HG02763 (cell line): ENCODE measurements around the gene SMYD3.

Experiments
- ATAC-seq: cut with Tn5 transposase; IDR thresholded peaks from one replicate; pipeline ENCODE4 v1.9.1; 2021; ENCODE audit warnings: mild to moderate bottlenecking, moderate library complexity; ENCODE audit not compliant: unreplicated experiment

SMYD3 gene

GRCh38 chr1:246311461-246311860 is 195.6 kb downstream of the SMYD3 start:
- ATAC-seq, result no peak

- ATAC-seq, result no peak
Measured at GRCh38 chr1:246309247-246309884, 197.7 kb downstream of the SMYD3 start.

DNA sequence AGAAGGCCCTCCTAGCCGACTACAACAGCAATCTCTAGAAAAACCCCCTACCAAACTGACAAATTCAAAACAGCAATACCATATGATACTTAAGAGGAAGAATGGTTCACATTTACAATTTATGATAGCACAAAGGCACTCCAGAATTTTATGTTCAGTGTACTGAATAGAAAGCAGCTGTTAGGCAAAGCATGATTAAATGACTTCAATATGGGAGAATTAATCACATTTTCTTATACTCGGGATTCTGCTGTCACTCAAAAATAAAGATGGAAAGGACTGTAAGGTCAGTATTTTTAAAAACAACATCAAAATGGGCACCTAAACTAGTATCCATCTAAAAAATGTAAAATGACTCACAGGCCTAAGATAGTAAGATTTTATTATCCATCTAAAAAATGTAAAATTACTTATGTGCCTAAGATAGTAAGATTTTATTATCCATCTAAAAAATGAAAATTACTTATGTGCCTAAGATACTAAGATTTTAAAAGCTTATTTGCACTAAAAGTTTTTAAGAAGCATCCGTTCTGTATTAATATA is 198.5 kb downstream of the SMYD3 start:
- no peak for ATAC-seq

- no peak for ATAC-seq
Measured at GRCh38 chr1:246306415-246307037, 200.6 kb downstream of the SMYD3 start.

DNA sequence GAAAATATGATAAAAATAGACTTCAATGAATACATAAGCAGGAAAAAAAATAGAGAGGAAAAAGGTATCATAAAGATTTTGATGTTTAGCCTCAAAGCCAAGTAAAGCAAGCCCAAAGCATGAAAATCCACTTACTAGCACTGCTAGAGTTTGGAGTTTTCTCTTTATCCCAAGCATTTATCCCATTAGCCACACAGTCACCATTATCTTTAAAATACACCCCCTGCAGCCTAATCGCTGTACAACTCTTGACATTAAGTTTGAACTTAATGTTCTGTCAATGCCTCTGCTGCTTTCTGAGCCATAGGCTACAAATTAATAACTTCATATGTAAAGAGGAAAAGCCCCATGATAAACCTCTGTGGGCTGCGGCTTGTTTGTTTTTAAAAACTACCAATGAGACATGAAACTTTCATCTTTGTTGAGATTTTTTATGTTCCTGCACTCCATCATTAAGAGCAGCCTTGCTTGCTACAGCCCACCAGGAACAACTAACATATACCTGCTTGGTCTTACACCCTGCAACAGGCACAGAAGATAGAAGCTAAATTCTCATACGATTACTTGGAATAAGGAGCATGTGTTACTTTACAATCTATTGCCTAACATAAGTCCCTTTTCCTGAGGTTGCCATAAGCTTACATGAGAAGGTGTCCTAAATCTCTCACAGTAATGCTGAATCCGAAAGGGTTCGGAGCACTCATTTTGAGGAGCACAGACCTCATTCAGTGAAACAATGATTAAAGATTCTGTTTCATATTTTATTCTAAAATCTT is 202.4 kb downstream of the SMYD3 start:
- no peak for ATAC-seq

DNA sequence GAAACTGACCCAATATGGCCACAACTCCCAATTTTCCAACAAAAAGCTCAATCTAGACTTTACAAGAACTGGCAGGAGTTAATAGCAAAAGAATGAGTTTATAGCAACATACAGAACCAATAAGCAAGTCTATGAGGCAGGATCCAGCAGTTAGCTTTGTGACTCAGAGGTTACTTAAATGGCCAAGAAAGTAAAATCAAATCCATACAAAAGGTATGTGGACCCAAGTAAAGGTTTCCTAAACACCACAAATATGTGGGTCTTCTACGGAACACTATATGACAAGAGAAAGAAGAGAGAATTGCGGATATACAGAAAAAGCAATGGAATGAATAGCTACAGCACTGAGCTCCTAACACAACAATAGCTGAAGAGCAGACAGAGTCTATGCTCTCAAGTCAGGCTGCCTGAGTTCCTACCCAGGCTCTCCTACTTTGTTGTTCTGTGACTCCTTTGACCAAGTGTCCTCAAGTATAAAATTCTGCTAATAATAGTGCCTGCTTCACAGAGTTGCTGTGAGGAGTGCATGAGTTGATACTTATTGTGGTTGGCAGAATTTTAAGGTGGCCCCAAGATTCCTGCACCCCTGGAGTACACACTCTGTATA is 204.3 kb downstream of the SMYD3 start:
- ATAC-seq, result no peak

DNA sequence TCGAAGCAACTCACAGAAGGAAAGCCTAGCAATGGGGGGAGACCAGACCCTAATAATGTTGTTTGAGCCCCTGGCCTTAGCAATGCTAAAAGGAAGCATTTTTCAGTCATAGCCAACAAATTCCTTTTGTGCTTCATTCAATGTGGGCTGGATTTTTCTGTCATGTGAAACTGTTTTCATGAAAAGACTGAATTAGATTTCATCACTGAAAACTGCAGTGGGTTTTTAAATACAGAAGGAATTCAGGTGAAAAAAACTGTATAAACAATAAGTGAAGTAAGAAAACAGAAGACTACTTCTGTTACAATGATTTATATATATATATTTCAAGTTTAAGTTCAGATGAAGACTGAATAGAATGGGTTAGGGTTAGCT is 204.8 kb downstream of the SMYD3 start:
- no peak for ATAC-seq

DNA sequence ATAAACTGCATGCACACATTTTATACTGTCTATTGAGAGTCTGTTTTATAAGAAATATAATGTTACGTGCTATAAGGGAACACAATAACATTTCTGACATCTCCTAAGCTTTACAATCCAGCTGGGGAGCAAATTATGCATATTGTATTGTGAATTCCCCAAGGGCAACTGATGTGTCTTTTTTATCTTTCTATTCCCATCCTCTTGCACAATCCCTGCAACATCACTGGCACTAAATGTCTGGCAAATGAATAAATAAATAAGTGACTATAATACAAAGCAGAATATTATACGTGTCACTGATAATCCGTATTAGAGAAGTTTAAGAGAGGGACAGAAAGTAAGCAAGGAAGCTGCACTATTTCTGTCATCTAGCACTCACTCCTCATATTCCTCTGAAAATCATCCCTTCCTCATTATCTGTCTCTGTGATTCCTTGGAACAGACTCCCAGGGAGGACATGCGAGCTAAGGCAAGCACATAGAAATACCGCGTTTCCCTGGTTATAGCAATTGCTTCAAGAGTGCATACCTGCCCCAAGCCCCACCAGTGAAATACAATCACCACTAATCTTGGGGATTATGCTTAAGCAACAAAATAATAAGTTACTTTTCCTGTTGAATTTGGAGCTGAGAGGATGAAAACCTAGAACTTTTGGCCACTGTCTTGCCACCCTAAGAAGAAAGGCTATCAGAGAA is 205.4 kb downstream of the SMYD3 start:
- ATAC-seq, result no peak

- no peak for ATAC-seq
Measured at GRCh38 chr1:246300626-246301549, 206.2 kb downstream of the SMYD3 start.

DNA sequence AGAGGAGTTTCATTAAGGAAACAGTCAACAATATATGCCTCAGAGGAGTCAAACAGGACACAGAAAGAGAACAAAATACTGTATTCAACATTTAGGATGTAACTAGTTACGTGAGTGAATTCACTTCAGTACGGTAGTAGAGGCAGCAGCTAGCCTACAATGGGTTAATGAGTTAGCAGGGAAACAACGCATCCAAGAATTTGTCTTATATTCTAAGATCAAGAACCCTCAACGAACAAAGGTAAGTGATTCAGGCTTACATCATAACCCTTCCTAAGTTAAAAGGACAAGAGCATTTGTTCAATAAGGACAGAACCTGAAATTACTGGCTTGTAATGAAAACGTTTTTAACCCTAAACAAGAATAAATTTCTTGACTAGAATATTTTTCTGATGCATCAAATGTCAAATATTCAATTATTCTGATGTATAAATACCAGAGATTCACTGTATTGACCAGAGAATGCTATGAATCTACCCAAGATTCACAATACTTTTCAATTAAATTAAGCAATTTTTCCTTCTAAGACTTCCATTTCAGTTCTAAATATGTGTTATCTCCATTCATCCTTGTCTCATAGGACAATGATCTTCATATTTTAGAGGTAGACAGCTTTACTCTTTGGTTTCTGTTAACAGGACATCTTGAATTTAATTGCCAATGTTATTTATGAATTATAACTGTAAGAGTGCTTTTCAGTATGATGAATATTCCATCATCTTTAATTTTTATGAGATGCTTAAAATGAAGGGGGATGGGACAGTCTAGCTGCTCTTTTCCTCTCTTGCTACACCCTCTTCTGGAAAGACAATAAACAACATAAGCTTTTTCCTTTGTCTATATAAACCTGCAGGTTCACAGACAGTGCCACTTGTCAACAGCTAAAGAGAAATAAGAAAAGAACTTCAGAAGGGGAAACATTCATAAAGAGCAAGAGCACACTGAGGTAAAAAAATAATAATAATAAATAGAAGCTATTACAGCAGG is 209.5 kb downstream of the SMYD3 start:
- no peak for ATAC-seq

DNA sequence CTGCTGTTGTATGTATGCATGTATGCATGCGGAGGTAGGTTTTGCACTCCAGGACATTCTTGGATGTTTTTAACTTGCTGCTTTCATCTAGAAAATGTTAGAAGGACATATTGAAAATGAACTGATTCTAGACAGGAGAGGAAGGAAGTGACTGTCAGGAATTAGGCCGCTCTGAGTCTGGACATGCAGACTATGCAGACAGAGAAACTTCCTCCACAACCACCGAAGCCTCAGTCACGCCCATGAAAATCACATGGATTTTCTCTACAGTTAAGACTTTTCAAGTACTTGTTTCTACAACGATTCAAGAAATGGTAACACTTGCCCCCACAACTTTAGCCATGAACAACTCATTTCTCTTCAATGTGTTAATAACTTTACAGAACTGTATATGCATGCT is 211.1 kb downstream of the SMYD3 start:
- ATAC-seq, result no peak

DNA sequence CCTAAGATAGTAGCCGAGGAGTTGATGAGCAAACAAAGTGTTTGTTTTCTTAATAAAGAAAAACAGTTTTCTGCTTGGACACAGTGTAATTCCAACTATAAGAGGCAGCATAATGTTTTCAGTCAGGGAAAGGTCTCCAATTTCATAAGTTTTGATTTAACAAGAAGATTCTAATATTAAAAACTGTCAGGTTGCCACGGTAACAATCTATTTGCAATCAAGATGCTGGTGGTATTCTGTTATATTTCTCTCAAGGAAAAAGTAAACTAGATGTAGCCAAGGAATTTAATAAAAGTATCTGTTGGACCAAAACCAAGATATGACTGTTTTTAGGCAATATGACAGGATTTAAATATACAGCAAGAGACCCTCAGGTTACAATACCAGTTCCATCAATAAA is 211.7 kb downstream of the SMYD3 start:
- ATAC-seq, result no peak

GRCh38 chr1:246294263-246294662 is 212.8 kb downstream of the SMYD3 start:
- no peak for ATAC-seq

GRCh38 chr1:246293366-246294121 is 213.5 kb downstream of the SMYD3 start:
- ATAC-seq, result no peak

- no peak for ATAC-seq
Measured at GRCh38 chr1:246292571-246292970, 214.5 kb downstream of the SMYD3 start.

- ATAC-seq, result no peak
Measured at GRCh38 chr1:246291127-246291526, 216.0 kb downstream of the SMYD3 start.

DNA sequence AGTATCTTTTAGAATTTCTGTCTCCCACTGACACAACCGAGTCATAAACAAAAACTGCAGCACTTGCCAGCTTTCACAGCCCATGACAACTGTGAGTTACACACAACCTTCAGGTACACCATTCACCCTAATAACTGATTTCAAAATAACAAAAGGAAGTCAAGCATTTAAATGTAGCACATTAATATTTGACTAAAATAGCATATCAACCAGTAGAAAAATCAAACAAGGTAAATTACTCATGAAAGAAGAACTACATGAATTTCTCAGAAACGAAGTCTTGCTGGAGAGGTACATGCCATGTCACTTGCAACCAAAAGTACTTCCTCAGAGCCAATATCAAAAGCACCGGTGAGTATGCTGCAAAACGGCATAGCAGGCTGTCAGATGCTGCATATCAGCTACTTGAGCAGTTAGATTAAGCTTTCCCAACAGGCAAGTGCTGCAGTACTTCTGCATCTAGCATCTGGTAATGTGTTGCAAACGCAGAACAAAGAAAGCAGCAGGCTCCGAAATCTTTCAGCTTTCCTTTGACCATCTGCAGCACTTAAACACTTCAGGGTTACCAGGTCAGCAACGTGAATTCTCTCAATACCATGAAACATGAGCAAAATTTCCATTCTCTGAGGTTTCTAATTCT is 223.2 kb downstream of the SMYD3 start:
- ATAC-seq, result no peak
